ENCODE data around the gene PPP2R5C. TPM values are rescaled to one million over a fixed set of nuclear protein-coding genes. Genes with fewer than 3 reads are reported as not detected.

Gene PPP2R5C
- total RNA-seq, 2 donors from 2014 or later: 317 to 370 TPM

DNA sequence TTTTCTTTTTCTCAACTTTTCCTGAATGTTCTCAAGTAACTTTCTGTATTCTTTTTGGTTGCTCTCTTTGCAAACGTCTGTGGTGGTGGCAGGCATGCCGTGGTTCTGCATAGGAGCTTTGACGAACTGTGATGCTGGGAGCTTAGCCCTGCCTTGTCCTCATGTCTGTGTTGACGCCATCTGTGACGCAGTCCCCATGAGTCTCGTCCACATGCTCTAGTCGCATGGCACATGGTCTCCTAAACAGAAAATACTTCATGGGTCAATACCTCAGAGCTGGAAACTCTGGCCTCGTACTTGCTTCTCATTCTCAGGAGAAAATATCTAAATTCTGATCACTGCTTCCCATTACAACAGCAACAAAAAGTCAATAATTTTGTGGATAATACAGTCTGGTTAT, 152.6 kb downstream of the PPP2R5C start:
- no peaks in the 10 kb centered on the region for H3K9me3 Mint-ChIP-seq

DNA sequence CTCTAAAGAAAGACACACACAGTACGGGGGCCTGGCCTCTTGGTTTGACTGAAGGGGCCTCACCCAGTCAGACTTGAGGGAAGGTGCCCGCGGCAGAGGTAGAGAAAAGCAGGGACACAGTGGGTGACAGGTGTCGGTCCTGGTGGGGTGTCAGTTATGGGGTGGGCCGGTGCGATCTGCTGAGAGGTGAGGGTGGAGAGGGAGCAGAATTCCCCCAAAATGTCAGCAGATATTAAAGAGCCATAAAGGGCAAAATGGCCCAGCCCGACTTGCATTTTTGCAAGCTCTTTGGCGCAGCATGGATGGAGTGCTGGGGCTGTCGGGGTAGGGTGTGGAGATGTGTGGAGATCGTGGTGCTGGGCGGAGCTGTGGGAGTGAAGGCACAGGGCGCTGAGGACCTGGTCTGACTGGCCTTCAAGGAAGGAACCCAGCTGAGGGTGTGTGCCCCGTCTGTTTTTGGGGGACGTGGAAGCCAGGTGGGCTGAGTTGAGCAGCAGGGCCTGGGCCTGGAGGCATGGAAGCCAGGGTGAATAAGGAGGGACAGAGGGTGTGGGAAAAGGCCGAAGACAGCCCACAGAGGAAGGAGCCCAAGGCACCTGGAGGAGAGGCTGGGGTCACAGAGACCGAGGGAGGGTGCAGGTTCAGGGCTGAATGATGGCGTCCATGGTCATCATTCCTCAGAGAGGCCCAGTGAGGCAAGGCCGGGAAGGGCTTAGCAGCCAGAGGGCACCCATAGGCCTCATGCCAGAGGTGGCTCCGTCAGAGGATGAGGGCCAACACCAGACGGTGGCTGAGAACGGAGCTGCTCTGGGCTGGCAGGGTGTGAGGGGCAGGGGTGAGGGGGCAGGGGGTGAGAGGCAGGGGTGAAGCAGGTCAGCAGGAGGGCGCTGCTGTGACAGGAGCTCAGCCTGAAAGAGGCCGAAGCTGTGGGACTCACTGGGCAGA, 154.6 kb downstream of the PPP2R5C start:
- DNase-seq: no peak
- Mint-ChIP-seq H3K4me3 (no peak overlapping the region), H3K27ac (peak overlapping the region; percentile 27), H3K9me3 (no peaks in the 10 kb centered on the region), H3K27me3 (ENCODE audit: low read depth) (no peaks in the 10 kb centered on the region), H3K36me3 (ENCODE audit: insufficient read depth in 2 of 2) (peaks cover 9 to 17% of the 10 kb centered on the region in 2 donors), H3K4me1 (ENCODE audit: low read depth) (no peaks in the 10 kb centered on the region)
- peak; percentile 20 to 23 for ATAC-seq (replicated peaks in 1 of 2)

More for the DNA sequence above, 152.6 kb downstream of the PPP2R5C start:
- DNase-seq (no peak), ATAC-seq (replicated peaks in 1 of 2) (no peak)
- H3K4me1 Mint-ChIP-seq (ENCODE audit: low read depth): no peaks in the 10 kb centered on the region
- H3K36me3 Mint-ChIP-seq (ENCODE audit: insufficient read depth in 2 of 2): peaks cover 7 to 25% of the 10 kb centered on the region in 2 donors
- H3K4me3 Mint-ChIP-seq: no peak overlapping the region
- H3K27me3 Mint-ChIP-seq (ENCODE audit: low read depth): no peaks in the 10 kb centered on the region
- peak overlapping the region; percentile 8 for H3K27ac Mint-ChIP-seq

DNA sequence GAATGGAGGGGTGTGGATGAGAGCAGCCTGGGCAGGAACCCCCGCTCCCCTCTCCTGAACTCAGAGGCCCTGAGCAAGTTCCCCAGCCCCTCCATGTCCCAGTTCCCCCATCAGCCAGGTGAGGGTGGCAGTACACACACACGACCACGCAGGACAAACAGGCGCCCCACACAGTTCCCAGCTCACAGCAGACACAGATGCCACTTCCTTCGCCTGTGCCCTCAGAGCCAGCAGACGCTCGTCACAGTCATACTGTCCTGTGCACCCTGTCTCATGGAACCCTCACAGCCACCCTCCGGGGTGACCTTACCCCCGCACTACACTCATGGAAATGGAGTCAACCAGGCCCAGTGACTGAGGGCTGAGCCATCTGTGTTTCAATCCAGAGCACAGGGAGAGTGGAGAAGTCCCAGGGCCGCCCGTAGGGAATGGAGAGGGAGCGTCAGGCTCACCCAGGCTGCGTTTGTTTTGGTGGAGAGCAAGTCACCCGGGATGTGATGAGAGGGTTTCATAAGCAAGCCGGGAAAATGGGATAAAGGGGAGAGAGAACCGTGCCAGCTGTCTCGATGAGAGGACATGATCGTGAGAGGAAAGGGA, 155.4 kb downstream of the PPP2R5C start:
- Mint-ChIP-seq H3K4me3 (no peak overlapping the region), H3K27ac (peak overlapping the region; percentile 13), H3K9me3 (no peaks in the 10 kb centered on the region), H3K36me3 (ENCODE audit: insufficient read depth in 2 of 2) (peaks cover 9 to 20% of the 10 kb centered on the region in 2 donors), H3K4me1 (ENCODE audit: low read depth) (no peaks in the 10 kb centered on the region), H3K27me3 (ENCODE audit: low read depth) (no peaks in the 10 kb centered on the region)
- no peak for DNase-seq
- ATAC-seq (replicated peaks in 1 of 2): peak; percentile 23 to 33

DNA sequence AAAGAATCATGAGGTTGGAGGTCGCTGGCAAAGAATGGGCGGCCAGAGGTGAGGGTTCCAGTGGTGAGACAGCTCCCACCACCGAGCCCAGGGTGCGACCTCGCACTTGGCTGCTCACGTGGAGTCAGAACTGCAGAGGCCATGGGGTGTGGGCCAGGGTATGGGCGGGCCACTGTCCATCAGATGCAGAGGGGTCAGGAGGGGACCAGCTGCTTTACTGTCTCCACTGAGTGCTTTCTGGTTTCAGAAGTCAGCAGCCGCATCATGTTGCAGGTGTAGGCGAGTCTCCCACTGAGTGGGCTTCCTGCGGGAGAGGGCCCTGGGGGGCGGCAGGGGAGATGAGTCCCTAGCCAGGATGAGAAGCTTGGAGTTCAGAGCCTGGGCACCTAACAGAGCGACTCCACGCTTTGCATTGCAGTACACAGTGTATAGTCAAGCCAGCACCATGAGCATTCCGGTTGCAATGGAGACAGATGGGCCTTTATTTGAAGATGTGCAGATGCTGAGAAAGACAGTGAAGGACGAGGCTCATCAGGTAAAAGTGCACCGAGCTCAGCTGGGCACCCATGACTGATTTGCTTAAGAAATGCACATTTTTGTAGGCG, 156.0 kb downstream of the PPP2R5C start:
- no peaks in the 10 kb centered on the region for H3K4me1 Mint-ChIP-seq (ENCODE audit: low read depth)
- no peak overlapping the region for H3K4me3 Mint-ChIP-seq
- H3K9me3 Mint-ChIP-seq: no peaks in the 10 kb centered on the region
- DNase-seq (no peak), ATAC-seq (replicated peaks in 1 of 2) (peak in 1 of 2 donors; percentile 35)
- no peak overlapping the region for H3K27ac Mint-ChIP-seq
- H3K36me3 Mint-ChIP-seq (ENCODE audit: insufficient read depth in 2 of 2): peaks cover 9 to 19% of the 10 kb centered on the region in 2 donors
- no peaks in the 10 kb centered on the region for H3K27me3 Mint-ChIP-seq (ENCODE audit: low read depth)

DNA sequence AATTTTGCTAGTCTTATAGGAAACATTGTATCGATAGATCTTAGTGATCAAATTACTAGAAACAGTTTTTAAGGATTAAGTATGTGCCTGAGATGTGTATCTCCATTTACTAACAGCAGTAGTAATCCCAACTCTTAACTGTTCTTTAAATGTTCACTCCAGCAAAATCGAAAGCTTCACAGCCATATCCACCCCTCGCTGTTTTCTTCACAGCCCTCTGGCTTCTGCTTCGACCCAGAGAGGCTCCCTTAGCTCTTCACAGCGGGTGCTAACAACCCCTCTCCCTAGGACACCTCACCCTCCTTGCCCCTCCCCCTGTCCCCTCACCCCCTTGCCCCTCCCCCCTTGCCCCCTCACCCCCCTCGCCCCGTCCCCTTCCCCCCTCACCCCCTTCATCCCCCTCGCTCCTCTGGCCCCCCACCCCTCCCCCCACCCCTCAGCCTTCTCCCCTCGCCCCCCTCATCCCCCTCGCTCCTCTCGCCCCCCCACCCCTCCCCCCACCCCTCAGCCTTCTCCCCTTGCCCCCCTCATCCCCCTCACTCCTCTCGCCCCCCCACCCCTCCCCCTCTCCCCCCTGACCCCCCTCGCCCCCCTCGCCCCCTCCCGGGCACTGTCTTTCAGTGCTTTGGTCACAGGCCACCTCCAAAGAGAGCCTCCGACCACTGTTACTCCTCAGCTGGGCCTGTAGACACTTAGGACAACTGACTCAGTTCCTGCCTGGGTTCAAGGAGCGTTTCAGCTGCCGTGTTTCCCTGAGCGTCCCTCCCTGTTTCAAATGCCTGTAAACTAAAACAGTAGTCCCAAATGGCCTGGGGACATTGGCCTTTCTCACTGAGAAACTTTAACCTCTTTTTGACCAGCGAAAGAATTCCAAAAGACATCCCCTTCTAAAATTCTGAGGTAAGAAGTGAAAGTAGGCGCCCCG, 156.8 kb downstream of the PPP2R5C start:
- Mint-ChIP-seq H3K27me3 (ENCODE audit: low read depth) (no peaks in the 10 kb centered on the region), H3K9me3 (no peaks in the 10 kb centered on the region), H3K4me1 (ENCODE audit: low read depth) (no peaks in the 10 kb centered on the region), H3K36me3 (ENCODE audit: insufficient read depth in 2 of 2) (peaks cover 9 to 17% of the 10 kb centered on the region in 2 donors), H3K27ac (no peak overlapping the region), H3K4me3 (no peak overlapping the region)
- DNase-seq (no peak), ATAC-seq (replicated peaks in 1 of 2) (no peak)

DNA sequence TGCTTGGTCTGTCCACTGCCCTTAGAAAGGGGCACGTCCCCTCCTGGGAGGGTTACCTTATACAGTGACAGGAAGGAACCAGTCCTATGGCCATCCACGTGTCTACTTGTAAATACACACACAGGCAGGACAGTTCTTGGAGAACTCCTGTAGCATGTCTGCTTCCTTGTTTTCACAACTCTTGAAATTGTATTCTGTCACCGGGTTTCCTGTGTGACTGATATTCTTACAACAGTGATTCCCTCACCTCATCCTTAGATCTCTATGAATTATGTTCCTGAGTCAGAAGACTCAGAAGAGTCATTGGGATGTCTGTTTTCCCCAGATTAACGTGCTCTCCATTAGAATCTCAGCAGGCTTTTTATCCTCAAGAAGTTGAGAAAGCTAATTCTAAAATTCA, 158.8 kb downstream of the PPP2R5C start:
- Mint-ChIP-seq H3K4me3 (no peak overlapping the region), H3K4me1 (ENCODE audit: low read depth) (no peaks in the 10 kb centered on the region)

DNA sequence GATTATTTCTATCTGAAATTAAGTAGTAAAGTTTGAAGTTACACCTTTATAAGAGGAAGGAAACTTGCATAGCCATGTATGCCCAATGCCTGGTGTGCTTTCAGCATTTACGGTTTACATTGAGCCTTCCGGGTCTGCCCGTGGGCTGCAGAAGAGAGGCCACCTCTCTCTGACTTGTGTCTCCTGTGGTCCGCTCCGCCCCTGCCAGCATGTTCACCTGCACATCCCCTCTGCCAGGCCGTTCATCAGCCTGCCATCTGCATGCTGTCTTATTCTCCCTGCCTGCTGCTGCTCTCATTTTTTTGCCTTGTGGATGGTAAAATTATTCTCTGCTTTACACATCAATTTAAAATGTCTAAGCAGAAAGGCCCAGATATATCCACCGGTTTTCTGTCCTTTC, 161.4 kb downstream of the PPP2R5C start:
- peaks cover 3 to 5% of the 10 kb centered on the region in 2 donors for H3K36me3 Mint-ChIP-seq (ENCODE audit: insufficient read depth in 2 of 2)
- H3K27ac Mint-ChIP-seq: peak overlapping the region; percentile 0
- H3K27me3 Mint-ChIP-seq (ENCODE audit: low read depth): no peaks in the 10 kb centered on the region
- H3K9me3 Mint-ChIP-seq: no peaks in the 10 kb centered on the region
- ATAC-seq (replicated peaks in 1 of 2) (no peak), DNase-seq (no peak)
- no peaks in the 10 kb centered on the region for H3K4me1 Mint-ChIP-seq (ENCODE audit: low read depth)
- H3K4me3 Mint-ChIP-seq: no peak overlapping the region

More for the DNA sequence above, 158.8 kb downstream of the PPP2R5C start:
- Mint-ChIP-seq H3K9me3 (no peaks in the 10 kb centered on the region), H3K27me3 (ENCODE audit: low read depth) (no peaks in the 10 kb centered on the region), H3K36me3 (ENCODE audit: insufficient read depth in 2 of 2) (peaks cover 3 to 8% of the 10 kb centered on the region in 2 donors), H3K27ac (peak overlapping the region; percentile 77)
- DNase-seq (no peak), ATAC-seq (replicated peaks in 1 of 2) (no peak)

DNA sequence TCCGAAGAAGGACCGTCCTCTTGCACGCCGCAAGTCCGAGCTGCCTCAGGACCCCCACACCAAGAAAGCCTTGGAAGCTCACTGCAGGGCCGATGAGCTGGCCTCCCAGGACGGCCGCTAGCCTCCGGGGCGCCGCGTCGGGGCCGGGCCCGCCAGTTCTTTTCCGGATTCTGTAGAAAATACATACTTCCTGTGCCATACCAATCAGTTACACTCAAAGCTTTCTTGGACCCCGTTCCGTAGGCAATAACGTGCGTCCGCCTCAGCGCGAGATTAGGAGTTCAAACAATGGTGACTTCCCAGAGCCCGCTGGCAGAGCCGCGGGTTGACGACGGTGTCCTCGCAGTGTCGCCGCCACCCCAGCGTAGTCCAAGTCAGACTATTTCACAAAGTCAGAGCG, 163.6 kb downstream of the PPP2R5C start:
- no peak overlapping the region for H3K4me3 Mint-ChIP-seq
- no peak overlapping the region for H3K27ac Mint-ChIP-seq
- peaks cover 2 to 5% of the 10 kb centered on the region in 2 donors for H3K36me3 Mint-ChIP-seq (ENCODE audit: insufficient read depth in 2 of 2)
- no peak for ATAC-seq (replicated peaks in 1 of 2)
- H3K27me3 Mint-ChIP-seq (ENCODE audit: low read depth): no peaks in the 10 kb centered on the region
- H3K4me1 Mint-ChIP-seq (ENCODE audit: low read depth): no peaks in the 10 kb centered on the region
- DNase-seq: no peak
- no peaks in the 10 kb centered on the region for H3K9me3 Mint-ChIP-seq

DNA sequence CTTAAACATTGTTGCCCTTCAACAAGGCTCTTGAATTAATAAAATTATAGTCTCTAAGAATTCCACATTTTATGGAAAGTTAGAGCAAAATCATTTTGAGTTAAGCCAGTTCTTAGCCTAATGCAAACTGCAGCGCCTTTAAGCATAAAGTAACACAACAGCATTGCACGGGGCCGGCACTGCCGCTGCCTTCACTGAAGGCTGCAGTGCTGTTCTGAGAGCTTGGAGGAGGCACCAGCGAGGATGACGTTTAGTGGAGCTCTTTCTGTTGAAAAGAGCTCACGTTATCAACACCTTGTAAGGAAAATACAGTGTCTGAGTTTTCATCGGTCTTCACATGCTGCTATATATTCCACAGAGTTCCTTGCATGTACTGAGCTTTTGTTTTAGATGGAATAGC, 164.6 kb downstream of the PPP2R5C start:
- ATAC-seq (replicated peaks in 1 of 2) (no peak), DNase-seq (no peak)
- no peaks in the 10 kb centered on the region for H3K27me3 Mint-ChIP-seq (ENCODE audit: low read depth)
- H3K36me3 Mint-ChIP-seq (ENCODE audit: insufficient read depth in 2 of 2): peaks cover 0 to 5% of the 10 kb centered on the region in 2 donors
- no peaks in the 10 kb centered on the region for H3K4me1 Mint-ChIP-seq (ENCODE audit: low read depth)
- H3K9me3 Mint-ChIP-seq: no peaks in the 10 kb centered on the region
- H3K4me3 Mint-ChIP-seq: no peak overlapping the region
- no peak overlapping the region for H3K27ac Mint-ChIP-seq

DNA sequence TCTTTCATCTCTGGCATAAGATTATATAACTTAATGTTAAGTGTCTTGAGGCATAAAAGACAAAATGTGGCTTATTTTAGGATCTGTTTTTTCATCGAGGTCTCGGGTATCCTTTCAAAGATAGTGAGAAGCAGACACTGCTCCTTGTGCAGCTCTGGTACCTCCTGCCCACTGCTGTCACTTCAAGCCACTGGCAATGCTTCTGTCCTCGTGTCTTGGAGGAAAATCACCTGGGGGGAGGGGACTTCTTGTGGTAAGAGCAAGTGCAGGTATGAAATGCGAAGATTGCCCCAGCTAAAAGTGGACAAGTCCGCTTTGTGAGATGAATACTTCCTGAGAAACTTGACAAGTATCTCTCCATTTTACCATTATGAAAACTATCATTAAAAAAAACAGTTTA, 165.1 kb downstream of the PPP2R5C start:
- Mint-ChIP-seq H3K4me1 (ENCODE audit: low read depth) (no peaks in the 10 kb centered on the region), H3K36me3 (ENCODE audit: insufficient read depth in 2 of 2) (peaks cover 0 to 4% of the 10 kb centered on the region in 2 donors), H3K9me3 (no peaks in the 10 kb centered on the region), H3K27ac (peak overlapping the region; percentile 47), H3K4me3 (no peak overlapping the region), H3K27me3 (ENCODE audit: low read depth) (no peaks in the 10 kb centered on the region)
- ATAC-seq (replicated peaks in 1 of 2) (no peak), DNase-seq (no peak)

DNA sequence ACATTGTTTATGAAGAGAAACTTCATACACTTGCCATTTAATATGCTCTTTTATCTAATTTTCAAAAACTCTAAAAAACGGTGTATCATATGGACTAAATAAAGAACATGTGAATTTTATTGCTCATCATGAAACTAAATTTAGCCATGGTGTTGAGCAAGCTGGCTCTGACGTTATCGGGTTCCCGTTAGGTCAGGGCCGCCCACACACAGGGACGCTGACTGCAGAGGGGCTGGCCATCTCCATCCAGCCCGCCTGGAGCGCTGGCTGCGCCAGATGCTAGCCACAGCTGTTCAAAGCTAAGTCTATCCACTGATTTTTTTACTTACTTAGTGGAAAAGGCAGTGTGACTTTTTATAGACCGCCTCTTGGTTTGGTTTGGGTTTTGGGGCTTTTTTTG, 166.3 kb downstream of the PPP2R5C start:
- no peak overlapping the region for H3K4me3 Mint-ChIP-seq
- H3K36me3 Mint-ChIP-seq (ENCODE audit: insufficient read depth in 2 of 2): peaks cover 0 to 1% of the 10 kb centered on the region in 2 donors
- no peaks in the 10 kb centered on the region for H3K27me3 Mint-ChIP-seq (ENCODE audit: low read depth)
- DNase-seq (peak in 1 of 2 donors; percentile 44), ATAC-seq (replicated peaks in 1 of 2) (peak in 1 of 2 donors; percentile 78)
- no peaks in the 10 kb centered on the region for H3K9me3 Mint-ChIP-seq
- H3K4me1 Mint-ChIP-seq (ENCODE audit: low read depth): no peaks in the 10 kb centered on the region
- H3K27ac Mint-ChIP-seq: peak overlapping the region; percentile 82

DNA sequence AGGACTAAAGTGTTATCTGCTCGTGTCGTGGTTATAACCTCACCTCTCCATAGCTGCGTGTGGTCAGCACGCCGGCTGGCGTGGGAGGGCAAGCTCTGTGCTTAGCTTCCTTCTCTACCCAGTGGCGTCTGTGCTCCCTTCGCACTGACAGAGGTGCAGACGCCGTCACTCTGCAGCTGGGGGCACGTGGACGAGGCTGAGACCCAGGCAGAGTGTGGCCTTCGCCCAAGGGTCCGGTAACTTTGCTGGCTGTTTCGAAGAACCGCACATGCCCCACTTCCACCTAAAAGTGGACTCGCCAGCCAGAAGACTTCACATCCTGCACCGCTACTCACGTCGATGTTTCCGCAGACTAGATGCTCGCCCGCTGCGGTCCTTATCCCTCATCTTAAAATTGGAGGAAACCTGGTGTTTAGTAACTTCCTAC, 166.9 kb downstream of the PPP2R5C start:
- Mint-ChIP-seq H3K36me3 (ENCODE audit: insufficient read depth in 2 of 2) (peaks cover 0 to 1% of the 10 kb centered on the region in 2 donors), H3K27ac (peak overlapping the region; percentile 82), H3K4me1 (ENCODE audit: low read depth) (no peaks in the 10 kb centered on the region), H3K4me3 (no peak overlapping the region), H3K27me3 (ENCODE audit: low read depth) (no peaks in the 10 kb centered on the region), H3K9me3 (no peaks in the 10 kb centered on the region)
- peak in 1 of 2 donors; percentile 18 for ATAC-seq (replicated peaks in 1 of 2)
- DNase-seq: no peak

Data from activated T-cell treated with anti-CD3 and anti-CD28 coated beads, Interleukin-2, amount 50 U/mL, for 72 hours (primary cell).